ENCODE results near the gene PRSS16.
"Not testable (repeated sequence)": the region's sequence is repeated elsewhere in the genome, so short reads cannot be mapped to it uniquely, and the experiment has no call there.

The PRSS16 gene

DNA sequence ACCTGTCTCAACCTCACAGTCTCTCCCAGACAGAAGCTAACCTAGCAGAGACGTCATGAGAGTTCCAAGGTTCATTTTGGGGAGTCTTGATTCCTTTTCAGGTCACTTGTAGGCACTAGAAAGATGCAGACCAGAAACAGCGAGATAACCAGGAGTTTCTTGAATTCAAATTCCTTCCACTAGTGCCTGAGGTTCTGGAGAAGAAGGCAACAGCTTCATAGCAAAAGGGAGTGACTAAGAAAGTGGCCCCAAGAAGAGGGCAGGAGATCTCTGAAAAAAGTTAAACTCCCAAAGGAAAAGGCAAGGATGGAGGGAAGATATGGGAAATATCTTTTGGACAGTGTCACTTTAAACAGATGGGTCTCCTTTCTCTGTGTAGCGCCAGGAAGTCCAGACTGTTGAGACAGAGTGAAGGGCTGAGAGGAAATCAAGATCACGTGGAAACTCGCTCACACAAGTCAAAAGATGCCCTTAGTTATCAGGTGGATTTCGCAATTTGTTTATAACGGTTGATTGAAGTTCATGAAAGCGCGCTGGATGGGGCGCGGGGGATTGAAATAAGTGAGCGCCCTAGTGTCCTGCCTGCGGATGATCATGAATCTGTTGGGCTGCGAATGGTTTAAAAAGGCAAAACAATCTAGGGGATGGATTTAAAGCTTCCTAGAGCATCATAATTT, 4.8 kb upstream of the PRSS16 start:
- DNase-seq (ENCODE audit: low read depth), result no peak

DNA sequence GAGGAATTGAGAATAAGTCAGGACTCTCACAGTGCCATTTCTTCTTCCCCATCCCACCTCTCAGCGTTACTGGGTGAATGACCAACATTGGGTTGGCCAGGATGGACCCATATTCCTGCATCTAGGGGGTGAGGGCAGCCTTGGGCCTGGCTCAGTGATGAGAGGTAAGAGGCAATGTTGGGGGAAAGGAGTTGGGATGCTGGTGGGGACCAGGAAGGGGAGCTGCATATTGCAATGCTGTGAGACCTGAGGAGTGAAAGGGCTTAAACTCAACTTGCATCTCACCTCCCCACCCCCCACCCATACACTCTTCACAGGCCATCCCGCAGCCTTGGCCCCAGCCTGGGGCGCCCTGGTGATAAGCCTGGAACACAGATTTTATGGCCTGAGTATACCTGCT, 1.3 kb downstream of the PRSS16 start:
- DNase-seq (ENCODE audit: low read depth), result no peak

DNA sequence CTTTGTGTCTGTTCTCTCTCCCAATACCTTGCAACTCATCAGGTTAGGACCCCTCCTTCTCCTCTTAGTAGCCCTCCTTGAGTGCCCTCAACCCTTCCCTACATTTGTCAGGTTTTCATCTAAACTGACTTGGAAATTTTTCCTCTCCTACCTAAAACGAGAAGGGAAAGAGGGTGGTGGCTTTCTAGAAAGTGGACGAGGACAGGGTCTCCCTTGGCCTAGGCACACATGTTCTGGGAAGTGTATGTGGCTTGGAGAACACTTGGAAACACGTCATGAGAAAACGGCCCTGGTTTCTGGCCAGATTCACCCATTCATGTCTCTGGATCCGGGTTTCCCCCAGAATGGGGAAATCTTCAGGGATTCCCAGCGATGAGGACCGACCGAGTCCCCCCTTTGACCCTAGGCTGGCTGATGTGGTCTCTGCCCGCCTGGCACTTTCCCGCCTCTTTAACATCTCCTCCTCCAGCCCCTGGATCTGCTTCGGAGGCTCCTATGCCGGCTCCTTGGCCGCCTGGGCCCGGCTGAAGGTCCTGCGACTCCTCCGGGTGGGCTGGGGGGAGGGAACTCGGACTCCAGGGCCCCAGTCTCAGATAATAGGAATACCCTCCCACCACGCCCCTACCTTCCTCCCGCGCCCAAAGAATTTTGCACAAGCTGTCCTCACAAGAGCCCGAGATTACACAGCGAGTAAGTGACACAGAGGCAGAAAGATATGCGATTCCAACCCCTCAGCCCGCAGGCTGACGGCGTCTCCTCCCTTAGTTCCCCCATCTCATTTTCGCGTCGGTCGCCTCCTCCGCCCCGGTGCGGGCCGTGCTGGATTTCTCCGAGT, 3.0 kb downstream of the PRSS16 start:
- DNase-seq (ENCODE audit: low read depth), result no peak

DNA sequence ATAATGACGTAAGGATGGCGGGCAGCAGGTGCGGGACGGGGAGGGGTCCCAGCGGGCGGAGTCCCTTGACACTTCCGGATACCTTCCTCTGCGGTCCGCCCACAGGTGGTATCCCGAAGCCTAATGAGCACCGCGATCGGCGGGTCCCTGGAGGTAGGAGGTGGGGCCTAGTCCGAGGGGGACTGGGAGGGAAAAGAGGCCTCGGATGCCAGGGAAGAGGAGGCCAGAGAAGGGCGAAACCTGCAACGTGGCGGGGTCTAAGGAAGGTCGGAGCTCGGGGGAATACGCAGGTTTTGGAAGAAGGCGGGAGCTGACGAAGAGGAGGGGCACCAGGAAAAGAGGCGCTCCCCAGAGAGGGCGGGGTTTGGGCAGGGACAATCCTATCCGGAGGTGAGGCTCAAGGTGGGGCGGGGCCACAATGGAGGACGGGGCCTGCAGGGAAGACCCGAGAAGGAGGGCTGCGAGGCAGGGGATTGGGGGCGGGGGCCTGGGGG, 3.7 kb downstream of the PRSS16 start:
- peak; percentile 68 for DNase-seq (ENCODE audit: low read depth)

DNA sequence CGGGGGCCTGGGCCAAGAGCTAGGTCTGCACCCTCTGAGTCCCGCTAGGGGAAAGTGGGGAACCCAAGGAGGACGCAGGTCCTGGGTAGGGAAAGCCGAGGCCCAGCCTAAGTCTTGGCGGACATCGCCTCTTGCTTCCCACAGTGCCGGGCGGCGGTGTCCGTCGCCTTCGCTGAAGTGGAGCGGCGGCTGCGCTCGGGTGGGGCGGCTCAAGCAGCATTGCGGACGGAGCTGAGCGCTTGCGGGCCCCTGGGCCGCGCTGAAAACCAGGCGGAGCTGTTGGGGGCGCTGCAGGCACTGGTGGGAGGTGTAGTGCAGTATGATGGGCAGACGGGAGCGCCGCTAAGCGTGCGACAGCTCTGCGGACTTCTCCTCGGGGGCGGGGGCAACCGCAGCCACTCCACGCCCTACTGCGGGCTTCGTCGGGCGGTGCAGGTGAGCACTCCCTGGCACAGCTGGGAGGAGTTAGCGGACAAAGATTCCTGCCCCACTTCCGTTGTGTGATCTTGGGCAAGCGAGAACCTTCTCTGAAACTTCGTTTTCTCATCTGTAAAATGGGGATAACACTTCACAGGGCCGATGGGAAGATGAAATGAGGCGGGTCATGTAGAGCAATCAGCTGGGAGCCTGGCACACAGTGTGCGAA, 4.2 kb downstream of the PRSS16 start:
- DNase-seq (ENCODE audit: low read depth), result peak; percentile 62

DNA sequence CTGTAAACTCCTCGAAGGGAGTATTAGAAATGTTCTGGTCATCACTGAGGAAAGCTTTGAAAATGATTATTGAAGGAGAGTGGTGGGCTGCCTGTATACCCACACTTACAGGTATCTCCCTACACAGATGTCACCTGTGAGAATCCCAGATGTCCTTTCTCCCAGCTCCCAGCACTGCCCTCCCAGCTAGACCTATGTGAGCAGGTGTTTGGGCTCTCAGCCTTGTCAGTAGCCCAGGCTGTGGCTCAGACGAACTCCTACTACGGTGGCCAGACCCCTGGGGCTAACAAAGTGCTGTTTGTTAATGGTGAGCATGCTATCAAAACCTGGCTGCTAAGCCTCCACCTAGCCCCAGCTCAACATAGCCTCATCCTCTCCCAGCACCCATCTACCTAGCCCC, 7.1 kb downstream of the PRSS16 start:
- DNase-seq (ENCODE audit: low read depth), result no peak

DNA sequence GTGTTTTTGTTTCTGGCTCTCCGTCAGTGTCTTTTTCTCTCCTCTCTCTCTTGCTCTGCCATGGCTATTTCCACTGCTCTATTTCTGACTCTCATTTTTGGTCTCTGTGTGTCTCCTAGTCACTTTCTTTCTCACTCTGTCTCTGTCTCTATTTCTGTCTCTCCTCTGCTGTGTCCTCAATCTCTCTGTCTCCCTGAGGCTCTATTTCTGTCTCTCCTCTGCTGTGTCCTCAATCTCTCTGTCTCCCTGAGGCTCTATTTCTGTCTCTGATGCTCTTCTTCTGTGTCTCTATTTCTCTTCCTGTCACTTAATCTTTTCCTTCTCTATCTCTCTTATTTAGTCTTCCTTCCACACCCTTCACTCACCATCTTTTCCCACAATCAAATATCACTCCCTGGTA, 8.4 kb downstream of the PRSS16 start:
- no peak for DNase-seq (ENCODE audit: low read depth)

DNA sequence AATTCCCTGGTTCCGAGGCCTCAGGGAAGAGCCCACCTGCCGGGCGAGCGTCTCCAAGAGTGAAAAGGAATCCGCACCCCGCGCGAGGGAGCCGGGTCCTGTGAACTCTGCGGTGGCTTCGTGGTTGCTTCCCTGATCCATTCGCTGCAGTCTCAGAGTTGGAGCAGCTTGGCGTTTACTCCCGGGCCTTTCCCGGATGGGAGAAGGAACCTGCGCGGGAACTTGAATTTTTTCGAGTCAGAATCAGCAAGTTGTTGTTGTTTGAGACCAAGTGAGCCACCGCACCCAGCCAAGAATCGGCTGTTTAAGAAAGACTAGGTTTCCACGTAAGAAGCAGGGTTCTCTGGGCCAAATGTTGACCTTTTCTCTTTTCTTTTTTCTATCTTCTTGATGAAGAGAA, 12.9 kb downstream of the PRSS16 start:
- DNase-seq (ENCODE audit: low read depth), result no peak

DNA sequence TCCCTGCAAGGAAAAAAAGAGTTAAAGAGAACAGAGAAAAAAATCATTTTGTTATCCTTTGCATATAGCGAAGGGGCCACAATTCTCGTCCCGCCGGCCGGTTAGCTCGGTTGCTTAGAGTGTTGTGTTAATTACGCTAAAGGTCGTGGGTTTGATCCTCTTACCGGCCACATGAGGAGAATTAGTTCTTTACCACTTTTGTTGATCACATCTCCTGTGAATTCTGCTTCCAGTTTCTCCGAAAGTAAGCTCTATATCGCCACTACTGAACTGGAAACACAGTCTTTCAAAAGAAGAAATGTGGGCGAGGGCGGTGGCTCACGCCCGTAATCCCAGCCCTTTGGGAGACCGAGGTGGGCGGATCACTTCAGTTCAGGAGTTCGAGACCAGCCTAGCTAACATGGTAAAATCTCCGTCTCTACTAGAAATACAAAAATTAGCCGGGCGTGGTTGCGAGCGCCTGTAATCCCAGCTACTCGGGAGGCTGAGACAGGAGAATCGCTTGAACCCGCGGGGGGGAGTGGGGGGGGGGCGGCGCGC, 13.4 kb downstream of the PRSS16 start:
- no peak for DNase-seq (ENCODE audit: low read depth)

DNA sequence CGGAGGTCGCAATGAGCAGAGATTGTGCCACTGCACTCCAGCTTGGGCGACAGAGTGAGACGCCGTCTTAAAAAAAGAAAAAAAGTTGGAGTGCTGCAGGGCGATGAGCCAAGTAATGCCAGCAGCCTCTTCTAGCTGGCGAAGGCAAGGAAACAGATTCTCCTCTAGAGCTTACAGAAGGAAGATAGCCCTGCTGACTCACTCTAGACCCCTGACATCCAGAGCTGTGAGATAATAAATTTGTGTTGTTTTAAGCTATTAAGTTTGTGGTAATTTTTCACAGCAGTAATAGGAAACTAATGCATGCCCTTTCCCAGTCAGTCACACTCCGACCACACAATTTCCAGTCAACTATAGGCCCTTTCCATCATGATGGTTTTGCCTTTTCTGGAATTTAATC, 16.4 kb downstream of the PRSS16 start:
- DNase-seq (ENCODE audit: low read depth), result no peak

DNA sequence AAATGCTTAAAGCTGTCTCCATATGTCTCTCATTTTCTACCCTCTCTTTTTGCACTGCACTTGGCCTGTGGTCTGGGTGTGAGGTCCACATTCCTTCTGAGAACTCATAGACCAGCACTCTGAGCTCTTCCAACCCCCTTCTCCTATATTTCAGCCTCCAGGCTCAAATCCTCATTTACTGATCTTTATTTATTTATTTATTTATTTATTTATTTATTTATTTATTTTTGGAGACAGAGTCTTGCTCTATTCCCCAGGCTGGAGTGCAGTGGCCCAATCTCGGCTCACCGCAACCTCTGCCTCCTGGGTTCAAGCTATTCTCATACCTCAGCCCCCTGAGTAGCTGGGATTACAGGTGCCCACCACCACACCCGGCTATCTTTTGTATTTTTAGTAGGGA, 19.5 kb downstream of the PRSS16 start:
- DNase-seq (ENCODE audit: low read depth), result not testable (repeated sequence)

DNA sequence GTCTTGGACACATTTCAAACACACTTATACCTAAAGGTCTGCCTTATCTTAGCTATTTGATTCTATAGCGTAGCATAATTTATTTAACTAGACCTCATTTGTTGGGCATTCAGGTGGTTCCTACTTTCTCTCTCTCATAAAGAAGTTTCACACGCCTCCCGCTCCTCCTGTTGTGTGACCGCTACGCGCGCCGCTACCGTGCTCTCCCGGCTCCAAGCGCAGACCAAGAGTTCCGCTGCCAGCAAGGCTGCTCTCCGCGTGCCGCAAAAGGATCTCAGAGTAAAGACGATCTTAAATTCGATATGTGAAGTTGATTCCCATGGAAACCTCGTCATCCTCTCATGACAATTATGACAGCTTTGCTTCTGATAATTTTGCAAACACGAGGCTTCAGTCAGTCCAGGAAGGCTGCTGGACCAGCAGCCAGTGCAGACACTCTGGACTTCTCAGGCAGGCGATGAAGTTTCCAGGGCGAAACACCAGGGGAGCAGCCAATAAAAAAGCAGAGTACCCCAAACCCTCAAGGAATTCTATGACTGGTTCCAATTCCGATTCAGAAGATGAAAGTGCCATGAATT, 20.4 kb downstream of the PRSS16 start:
- DNase-seq (ENCODE audit: low read depth), result no peak

DNA sequence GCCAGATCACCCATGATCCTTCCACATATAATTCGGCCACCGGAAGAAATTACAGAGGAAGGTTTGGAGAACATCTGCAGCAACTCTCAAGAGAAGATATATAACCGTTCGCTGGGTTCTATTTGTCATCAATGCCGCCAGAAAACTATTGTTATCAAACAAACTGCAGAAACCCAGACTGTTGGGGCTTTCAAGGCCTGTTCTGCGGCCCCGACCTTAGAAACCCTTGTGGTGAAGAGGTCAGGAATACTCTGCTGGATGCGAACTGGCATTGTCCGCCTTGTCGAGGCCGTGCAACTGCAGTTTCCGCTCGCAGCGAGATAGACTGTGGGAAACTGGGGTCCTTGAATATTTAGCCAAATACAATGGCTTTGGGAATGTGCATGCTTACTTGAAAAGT, 21.3 kb downstream of the PRSS16 start:
- DNase-seq (ENCODE audit: low read depth), result no peak

DNA sequence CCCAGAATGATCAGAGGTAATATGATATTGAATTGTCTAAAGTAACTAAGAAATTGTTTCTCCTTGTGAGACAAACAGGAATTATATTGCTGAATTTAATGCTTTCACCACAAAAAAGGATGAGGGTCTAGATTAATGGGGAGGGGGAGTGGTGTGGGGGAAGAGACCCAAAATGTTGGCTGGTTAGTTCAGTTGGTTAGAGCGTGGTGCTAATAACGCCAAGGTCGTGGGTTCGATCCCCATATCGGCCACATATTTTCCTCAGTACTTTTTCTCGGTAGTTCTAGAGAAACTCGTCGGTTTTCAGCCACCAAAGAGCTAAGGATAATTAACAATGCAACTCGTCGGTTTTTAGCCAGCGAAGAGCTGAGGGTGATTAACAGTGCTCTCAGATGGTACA, 26.3 kb downstream of the PRSS16 start:
- DNase-seq (ENCODE audit: low read depth), result no peak

DNA sequence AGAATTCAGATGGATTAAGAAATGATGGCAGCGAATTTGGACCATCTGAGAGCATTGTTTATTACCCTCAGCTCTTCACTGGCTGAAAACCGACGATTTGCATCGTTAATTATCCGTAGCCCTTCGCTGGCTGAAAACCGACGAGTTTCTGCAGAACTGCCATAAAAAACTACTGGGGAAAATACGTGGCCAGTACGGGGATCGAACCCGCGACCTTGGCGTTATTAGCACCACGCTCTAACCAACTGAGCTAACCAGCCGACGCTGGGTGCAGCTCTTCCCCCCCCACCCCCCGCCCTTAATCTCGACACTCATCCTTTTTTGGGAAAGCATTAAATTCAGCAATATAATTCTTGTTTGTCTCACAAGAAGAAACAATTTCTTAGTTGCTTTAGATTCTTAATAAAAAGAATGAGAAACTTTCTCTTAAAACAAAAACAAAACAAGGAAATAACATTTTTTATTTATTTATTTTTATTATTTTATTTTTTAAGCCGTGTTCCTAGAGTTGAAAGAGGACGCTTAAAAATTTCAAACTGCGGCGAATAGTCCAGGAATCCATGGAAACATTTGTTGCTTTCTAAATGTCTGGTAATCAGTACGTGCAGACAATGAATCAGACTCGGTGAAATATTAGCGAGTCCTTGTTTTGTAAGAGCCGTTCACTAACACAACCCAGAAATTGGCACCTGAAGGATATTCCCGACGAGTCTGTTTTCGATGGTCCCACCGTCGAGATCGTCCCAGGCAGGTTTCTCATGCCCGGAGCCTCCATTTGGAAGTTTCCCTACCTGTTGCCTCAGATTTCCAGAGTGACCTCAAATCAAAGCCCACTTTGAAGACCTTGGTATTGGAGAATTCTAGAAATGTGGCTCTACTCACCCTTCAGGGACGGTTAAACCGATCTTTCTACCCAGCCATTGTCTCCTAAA, 27.8 kb downstream of the PRSS16 start:
- no peak for DNase-seq (ENCODE audit: low read depth)

DNA sequence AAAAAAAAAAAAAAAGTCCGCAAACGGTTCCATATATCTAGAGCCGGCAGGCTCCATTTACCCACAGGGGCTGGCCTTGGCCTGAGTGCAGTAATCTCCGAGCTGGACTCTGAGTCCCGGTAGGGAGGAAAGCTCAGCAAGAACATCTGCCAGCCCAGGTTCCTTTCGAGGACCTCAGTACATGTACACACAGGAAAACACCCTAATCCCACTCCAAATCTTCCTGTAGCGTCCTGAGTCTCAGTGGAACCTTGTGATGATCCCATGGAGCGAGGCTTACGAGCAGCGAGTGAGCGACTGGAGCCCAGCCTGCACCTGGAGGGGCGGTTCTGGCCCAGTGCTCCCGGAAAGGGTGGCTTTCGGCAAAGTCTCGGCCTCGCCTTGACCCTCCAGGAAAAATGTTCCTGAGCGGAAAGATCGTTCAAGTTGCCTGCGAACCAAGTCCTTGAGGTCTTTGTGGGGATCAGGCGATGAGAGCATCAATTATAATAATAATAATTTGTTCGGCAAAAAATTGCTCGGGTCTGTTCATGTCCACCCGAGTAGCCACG, 32.1 kb downstream of the PRSS16 start:
- DNase-seq (ENCODE audit: low read depth), result no peak

DNA sequence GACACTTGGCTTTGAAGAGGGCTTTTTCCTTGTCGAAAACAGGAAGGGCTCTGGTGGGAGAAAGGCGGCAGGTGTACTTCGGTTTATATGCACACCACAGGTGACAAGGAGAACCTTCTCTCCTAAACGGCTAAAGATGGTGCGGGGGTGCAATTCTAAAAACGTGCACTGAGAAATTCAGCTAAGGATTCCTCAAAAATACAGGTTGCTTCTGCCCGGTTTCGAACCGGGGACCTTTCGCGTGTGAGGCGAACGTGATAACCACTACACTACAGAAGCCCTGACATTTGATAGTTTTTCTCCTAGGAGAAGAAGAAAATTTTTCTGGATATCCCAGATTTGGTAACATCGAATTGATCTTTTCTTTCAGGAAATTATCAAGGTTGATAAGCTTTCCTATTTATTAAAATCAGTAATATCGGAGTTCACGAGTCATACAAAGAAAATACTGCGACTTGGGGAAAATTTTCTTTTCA, 32.6 kb downstream of the PRSS16 start:
- peak; percentile 37 for DNase-seq (ENCODE audit: low read depth)

DNA sequence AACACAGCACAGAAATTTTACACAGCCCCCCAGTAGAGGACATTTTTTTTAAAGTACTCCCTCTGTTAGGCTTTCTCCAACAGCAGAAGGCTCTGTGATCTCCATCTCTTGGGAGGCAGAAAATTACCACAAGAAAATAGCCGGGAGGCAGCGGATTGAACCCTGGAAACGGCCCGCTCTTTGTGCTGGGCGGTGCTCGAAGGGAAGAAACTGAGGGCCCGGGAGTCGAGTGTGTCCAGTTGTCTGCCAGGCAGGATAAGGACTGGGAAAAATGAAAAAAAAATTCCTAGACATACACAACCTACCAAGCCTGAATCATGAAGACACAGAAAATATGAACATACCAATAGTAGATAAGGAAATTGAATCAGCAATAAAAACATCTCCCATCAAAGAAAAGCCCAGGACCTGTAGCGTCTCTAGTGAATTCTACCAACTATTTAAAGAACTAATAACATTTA, 33.1 kb downstream of the PRSS16 start:
- no peak for DNase-seq (ENCODE audit: low read depth)

DNA sequence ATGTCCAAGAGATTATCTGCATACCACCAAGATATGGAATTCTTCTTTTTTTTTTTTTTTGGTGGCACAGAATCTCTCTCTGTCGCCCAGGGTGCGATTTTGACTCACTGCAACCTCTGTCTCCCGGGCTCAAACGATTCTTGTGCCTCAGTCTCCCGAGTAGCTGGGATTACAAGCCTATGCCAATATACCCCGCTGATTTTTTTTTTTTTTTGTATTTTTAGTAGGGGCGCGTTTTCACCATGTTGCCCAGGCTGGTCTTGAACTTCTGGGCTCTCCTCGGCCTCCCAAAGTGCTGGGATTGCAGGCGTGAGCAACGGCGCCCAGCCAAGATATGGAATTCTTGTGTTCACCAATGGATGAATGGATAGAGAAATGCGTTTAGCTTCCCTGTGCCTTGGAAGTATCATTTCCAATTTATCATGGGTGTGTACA, 33.6 kb downstream of the PRSS16 start:
- DNase-seq (ENCODE audit: low read depth), result no peak

DNA sequence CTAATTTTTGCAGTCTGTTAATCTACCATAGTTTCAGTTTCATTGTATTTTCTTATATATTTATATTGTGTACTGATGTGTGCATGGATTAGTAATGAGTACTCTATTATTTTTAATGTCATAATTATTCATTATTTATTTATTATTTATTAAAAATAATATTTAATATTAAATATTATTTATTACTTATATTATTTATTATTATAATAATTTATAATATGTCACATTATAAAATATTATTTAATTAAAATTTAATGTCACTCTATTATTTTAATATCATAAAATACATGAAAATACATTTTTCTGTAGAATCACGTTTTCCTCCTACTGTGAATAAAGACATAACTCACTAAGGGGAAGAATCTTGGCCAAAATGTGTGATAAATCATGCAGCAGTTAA, 34.1 kb downstream of the PRSS16 start:
- no peak for DNase-seq (ENCODE audit: low read depth)

DNA sequence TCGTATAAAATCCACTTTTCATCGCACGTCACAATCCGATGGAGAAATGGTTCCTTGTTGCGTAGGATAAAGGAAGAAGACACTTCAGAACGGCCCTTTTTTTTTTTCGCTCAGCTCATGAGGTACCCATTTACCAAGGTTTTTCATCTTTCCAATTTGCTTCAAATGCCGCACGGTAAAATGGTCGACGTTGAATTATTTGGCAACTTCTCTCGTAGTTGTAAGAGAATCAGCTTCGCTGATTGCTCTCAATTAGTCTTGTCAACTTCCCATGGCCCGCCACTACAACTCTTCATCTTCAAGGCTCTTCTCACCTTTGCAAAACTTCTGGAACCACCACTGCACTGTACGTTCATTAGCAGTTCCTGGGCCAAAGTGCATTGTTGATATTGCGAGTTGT, 35.8 kb downstream of the PRSS16 start:
- no peak for DNase-seq (ENCODE audit: low read depth)
